ENCODE measurements around the gene PAFAH1B1.

Gene PAFAH1B1

GRCh38 chr17:2700491-2701141 is 107.2 kb downstream of the PAFAH1B1 start:
- no peak for TF ChIP-seq POLR2AphosphoS5 (IDR thresholded peaks at IDR 0.05; ENCODE audit: low read depth)
- no peak for TF ChIP-seq GABPA (IDR thresholded peaks at IDR 0.05; ENCODE audit: low read depth)
- no peak for TF ChIP-seq SPI1 (IDR thresholded peaks at IDR 0.05; ENCODE audit: borderline replicate concordance, low read depth)
- TF ChIP-seq REST (IDR thresholded peaks at IDR 0.05; ENCODE audit: insufficient replicate concordance, low read depth), result no peak
- no peak for TF ChIP-seq CTCF (IDR thresholded peaks at IDR 0.05; ENCODE audit: insufficient read depth, low read length)
- Histone ChIP-seq H3K4me3 (replicated peaks; ENCODE audit: insufficient read depth, low read length) (no peak overlapping the region), H3K27me3 (ENCODE audit: insufficient read depth, poor library complexity, severe bottlenecking) (no peaks in the 10 kb centered on the region), H3K27ac (replicated peaks) (no peak overlapping the region)
- no peak for DNase-seq (ENCODE audit: low read depth in 1 of 2, low spot score in 1 of 2)

- TF ChIP-seq POLR2AphosphoS5 (IDR thresholded peaks at IDR 0.05; ENCODE audit: low read depth) (no peak), CTCF (IDR thresholded peaks at IDR 0.05; ENCODE audit: insufficient read depth, low read length) (no peak), SPI1 (IDR thresholded peaks at IDR 0.05; ENCODE audit: borderline replicate concordance, low read depth) (no peak), REST (IDR thresholded peaks at IDR 0.05; ENCODE audit: insufficient replicate concordance, low read depth) (no peak), GABPA (IDR thresholded peaks at IDR 0.05; ENCODE audit: low read depth) (no peak)
- H3K27ac ChIP-seq (replicated peaks), result no peak overlapping the region
- H3K27me3 ChIP-seq (ENCODE audit: insufficient read depth, poor library complexity, severe bottlenecking), result no peaks in the 10 kb centered on the region
- DNase-seq (ENCODE audit: low read depth in 1 of 2, low spot score in 1 of 2), result no peak
- H3K4me3 ChIP-seq (replicated peaks; ENCODE audit: insufficient read depth, low read length), result no peak overlapping the region
Measured at GRCh38 chr17:2701161-2701995, 107.9 kb downstream of the PAFAH1B1 start.

DNA sequence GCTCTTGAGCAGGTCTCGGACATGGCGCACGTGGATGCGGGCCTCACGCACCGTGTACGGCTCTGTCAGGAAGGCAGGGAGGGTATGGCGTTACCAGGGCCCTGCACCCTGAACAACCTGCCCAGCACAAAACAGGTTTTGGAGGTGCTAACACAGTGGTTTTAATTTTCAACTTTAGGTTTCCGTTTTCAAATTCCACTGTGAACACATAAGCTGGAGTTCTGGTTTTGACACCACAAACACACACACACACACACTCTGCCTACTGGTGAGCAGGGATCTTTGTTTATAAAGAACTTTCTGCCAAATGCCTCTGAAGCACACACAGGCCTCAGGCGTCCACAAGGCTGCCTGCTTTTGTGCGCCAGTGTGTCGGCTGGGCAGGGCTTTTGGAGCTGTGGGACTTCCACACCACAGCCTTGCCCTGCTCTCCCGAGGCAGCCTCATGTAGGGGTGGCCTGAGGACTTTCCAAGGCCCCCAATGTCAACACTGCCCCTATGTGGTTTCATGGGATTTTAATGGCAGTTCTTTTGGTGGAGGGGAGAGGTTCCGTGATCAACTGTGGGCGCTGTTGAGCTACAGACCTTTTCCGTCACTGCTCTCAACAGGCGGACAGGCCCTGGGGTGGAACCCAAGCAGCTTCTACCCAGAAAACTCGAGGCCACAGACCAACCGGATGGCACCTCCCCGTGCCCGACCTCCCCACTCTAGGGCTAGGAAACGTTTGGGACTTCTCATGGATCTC is 108.7 kb downstream of the PAFAH1B1 start:
- Histone ChIP-seq H3K27me3 (ENCODE audit: insufficient read depth, poor library complexity, severe bottlenecking) (no peaks in the 10 kb centered on the region), H3K4me3 (replicated peaks; ENCODE audit: insufficient read depth, low read length) (no peak overlapping the region), H3K27ac (replicated peaks) (no peak overlapping the region)
- no peak for DNase-seq (ENCODE audit: low read depth in 1 of 2, low spot score in 1 of 2)
- no peak for TF ChIP-seq CTCF (IDR thresholded peaks at IDR 0.05; ENCODE audit: insufficient read depth, low read length)
